ENCODE results near the gene GCNT2. TPM values are rescaled to one million over a fixed set of nuclear protein-coding genes. Genes with fewer than 3 reads are reported as not detected.

Gene GCNT2
- total RNA-seq, 1 experiment from 2014 or later = 18.3 TPM

- Histone ChIP-seq H3K9me2 (replicated peaks; ENCODE audit: low read length) (no peaks in the 10 kb centered on the region), H3K9ac (ENCODE audit: low read length) (no peak overlapping the region), H3K36me3 (ENCODE audit: low read depth, low read length) (no peaks in the 10 kb centered on the region), H3K4me1 (ENCODE audit: insufficient read depth, low read length) (peaks cover 14% of the 10 kb centered on the region), H3K79me2 (ENCODE audit: low read length) (no peaks in the 10 kb centered on the region), H3K27ac (ENCODE audit: low read length) (no peak overlapping the region), H2AFZ (ENCODE audit: low read length) (no peak overlapping the region), H3K4me2 (ENCODE audit: low read length) (no peak overlapping the region), H4K20me1 (ENCODE audit: low read length) (no peaks in the 10 kb centered on the region), H3K9me3 (ENCODE audit: low read length) (no peaks in the 10 kb centered on the region), H3K4me3 (ENCODE audit: low read length) (no peak overlapping the region), H3K27me3 (ENCODE audit: low read length) (no peaks in the 10 kb centered on the region), H3F3A (ENCODE audit: low read length, unreplicated experiment) (no peaks in the 10 kb centered on the region)
- intact Hi-C loops (cut with micrococcal nuclease) = no loop called here
- BruUV-seq (replicated peaks) = no TSS peak
- ATAC-seq = no peak
- TF ChIP-seq EZH2 (IDR thresholded peaks at IDR 0.05; ENCODE audit: low read length, unreplicated experiment) (no peak), EZH2phosphoT487 (IDR thresholded peaks at IDR 0.05; ENCODE audit: borderline replicate concordance, low read length) (no peak)
- TF ChIP-seq, protein P1, sequence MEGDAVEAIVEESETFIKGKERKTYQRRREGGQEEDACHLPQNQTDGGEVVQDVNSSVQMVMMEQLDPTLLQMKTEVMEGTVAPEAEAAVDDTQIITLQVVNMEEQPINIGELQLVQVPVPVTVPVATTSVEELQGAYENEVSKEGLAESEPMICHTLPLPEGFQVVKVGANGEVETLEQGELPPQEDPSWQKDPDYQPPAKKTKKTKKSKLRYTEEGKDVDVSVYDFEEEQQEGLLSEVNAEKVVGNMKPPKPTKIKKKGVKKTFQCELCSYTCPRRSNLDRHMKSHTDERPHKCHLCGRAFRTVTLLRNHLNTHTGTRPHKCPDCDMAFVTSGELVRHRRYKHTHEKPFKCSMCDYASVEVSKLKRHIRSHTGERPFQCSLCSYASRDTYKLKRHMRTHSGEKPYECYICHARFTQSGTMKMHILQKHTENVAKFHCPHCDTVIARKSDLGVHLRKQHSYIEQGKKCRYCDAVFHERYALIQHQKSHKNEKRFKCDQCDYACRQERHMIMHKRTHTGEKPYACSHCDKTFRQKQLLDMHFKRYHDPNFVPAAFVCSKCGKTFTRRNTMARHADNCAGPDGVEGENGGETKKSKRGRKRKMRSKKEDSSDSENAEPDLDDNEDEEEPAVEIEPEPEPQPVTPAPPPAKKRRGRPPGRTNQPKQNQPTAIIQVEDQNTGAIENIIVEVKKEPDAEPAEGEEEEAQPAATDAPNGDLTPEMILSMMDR (conservative IDR thresholded peaks at IDR 0.05; ENCODE audit: low read depth, low read length) = no peak
- ChIA-PET POLR2A (ENCODE audit: unreplicated experiment) (no interaction called here), CTCF (no interaction called here)
- no peak for DNase-seq
These were observed 7.6 kb upstream of the GCNT2 start for GRCh38 chr6:10513544-10513943.

DNA sequence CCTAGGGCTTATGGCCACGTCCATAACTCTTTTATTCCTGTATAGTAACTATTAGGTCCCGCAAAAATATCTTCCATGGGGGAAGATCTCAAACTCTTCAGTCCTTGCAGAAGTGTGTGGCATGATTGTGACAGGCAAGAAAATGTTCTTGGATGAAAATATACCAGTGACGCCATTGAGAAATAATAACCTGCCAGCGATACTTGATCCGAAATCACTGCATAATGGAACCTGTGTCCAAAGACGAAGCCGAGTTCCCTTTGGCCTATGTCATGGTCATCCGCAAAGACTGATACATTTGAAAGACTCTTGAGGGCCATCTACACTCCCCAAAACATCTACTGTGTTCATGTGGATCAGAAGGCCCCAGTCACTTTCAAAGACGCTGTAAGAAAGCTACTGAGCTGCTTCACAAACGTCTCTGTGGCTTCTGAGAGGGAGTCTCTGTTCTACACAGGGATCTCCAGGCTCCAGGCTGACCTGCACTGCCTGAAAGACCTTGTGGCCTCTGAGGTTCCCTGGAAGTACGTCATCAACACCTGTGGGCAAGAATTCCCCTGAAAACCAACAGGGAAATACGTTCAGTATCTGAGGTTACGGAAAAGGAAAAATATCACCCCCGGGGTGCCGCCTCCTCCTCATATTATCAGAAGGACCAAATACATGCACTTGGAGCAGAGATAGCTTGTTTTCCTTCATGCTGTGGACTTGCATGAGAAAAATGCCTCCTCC lies 6.9 kb upstream of the GCNT2 start:
- DNase-seq = no peak
- CTCF ChIA-PET = no interaction called here
- POLR2A ChIA-PET (ENCODE audit: unreplicated experiment) = no interaction called here

GRCh38 chr6:10516953-10517352 lies 4.2 kb upstream of the GCNT2 start:
- H3K79me2 ChIP-seq (ENCODE audit: low read length) = no peaks in the 10 kb centered on the region
- no peak overlapping the region for H3K9ac ChIP-seq (ENCODE audit: low read length)
- ChIA-PET CTCF (no interaction called here), POLR2A (ENCODE audit: unreplicated experiment) (no interaction called here)
- H4K20me1 ChIP-seq (ENCODE audit: low read length) = no peaks in the 10 kb centered on the region
- ATAC-seq = no peak
- H2AFZ ChIP-seq (ENCODE audit: low read length) = no peak overlapping the region
- peaks cover 22% of the 10 kb centered on the region for H3K4me1 ChIP-seq (ENCODE audit: insufficient read depth, low read length)
- BruUV-seq (replicated peaks) = no TSS peak
- H3K9me2 ChIP-seq (replicated peaks; ENCODE audit: low read length) = no peaks in the 10 kb centered on the region
- H3F3A ChIP-seq (ENCODE audit: low read length, unreplicated experiment) = no peaks in the 10 kb centered on the region
- no peak overlapping the region for H3K27ac ChIP-seq (ENCODE audit: low read length)
- no peaks in the 10 kb centered on the region for H3K36me3 ChIP-seq (ENCODE audit: low read depth, low read length)
- H3K9me3 ChIP-seq (ENCODE audit: low read length) = no peaks in the 10 kb centered on the region
- no peak for DNase-seq
- H3K27me3 ChIP-seq (ENCODE audit: low read length) = no peaks in the 10 kb centered on the region
- no peak overlapping the region for H3K4me2 ChIP-seq (ENCODE audit: low read length)
- no peak overlapping the region for H3K4me3 ChIP-seq (ENCODE audit: low read length)
- intact Hi-C loops (cut with micrococcal nuclease) = no loop called here
- TF ChIP-seq EZH2phosphoT487 (IDR thresholded peaks at IDR 0.05; ENCODE audit: borderline replicate concordance, low read length) = no peak
- TF ChIP-seq, protein P1 (conservative IDR thresholded peaks at IDR 0.05; ENCODE audit: low read depth, low read length) = no peak
- no peak for TF ChIP-seq EZH2 (IDR thresholded peaks at IDR 0.05; ENCODE audit: low read length, unreplicated experiment)

More for the DNA sequence above, 6.9 kb upstream of the GCNT2 start:
- no TSS peak for BruUV-seq (replicated peaks)
- Histone ChIP-seq H3K9ac (ENCODE audit: low read length) (no peak overlapping the region), H4K20me1 (ENCODE audit: low read length) (no peaks in the 10 kb centered on the region), H3K27me3 (ENCODE audit: low read length) (no peaks in the 10 kb centered on the region), H3F3A (ENCODE audit: low read length, unreplicated experiment) (no peaks in the 10 kb centered on the region), H3K4me2 (ENCODE audit: low read length) (no peak overlapping the region), H3K27ac (ENCODE audit: low read length) (no peak overlapping the region), H2AFZ (ENCODE audit: low read length) (no peak overlapping the region), H3K4me1 (ENCODE audit: insufficient read depth, low read length) (peaks cover 21% of the 10 kb centered on the region), H3K4me3 (ENCODE audit: low read length) (no peak overlapping the region), H3K9me2 (replicated peaks; ENCODE audit: low read length) (no peaks in the 10 kb centered on the region), H3K36me3 (ENCODE audit: low read depth, low read length) (no peaks in the 10 kb centered on the region), H3K9me3 (ENCODE audit: low read length) (no peaks in the 10 kb centered on the region), H3K79me2 (ENCODE audit: low read length) (no peaks in the 10 kb centered on the region)
- intact Hi-C loops (cut with micrococcal nuclease) = no loop called here
- no peak for ATAC-seq
- TF ChIP-seq EZH2phosphoT487 (IDR thresholded peaks at IDR 0.05; ENCODE audit: borderline replicate concordance, low read length) = no peak
- TF ChIP-seq, protein P1 (conservative IDR thresholded peaks at IDR 0.05; ENCODE audit: low read depth, low read length) = no peak
- TF ChIP-seq EZH2 (IDR thresholded peaks at IDR 0.05; ENCODE audit: low read length, unreplicated experiment) = no peak
